ENCODE data around the gene GRXCR1. TPM values are rescaled to one million over a fixed set of nuclear protein-coding genes. Genes with fewer than 3 reads are reported as not detected.

Gene GRXCR1
- total RNA-seq, 4 donors from 2014 or later, result not detected

GRCh38 chr4:42915484-42915883, 23.0 kb downstream of the GRXCR1 start:
- no peak for TF ChIP-seq EP300 (IDR thresholded peaks at IDR 0.05)
- 39% methylated on average over 1 of the region's 1 CpG for WGBS
- no peaks in the 10 kb centered on the region for H3K9me3 ChIP-seq

GRCh38 chr4:42917296-42917695, 24.8 kb downstream of the GRXCR1 start:
- Histone ChIP-seq H3K27ac (replicated peaks in 1 of 4) (no peak overlapping the region), H3K36me3 (no peaks in the 10 kb centered on the region), H3K27me3 (no peaks in the 10 kb centered on the region), H3K4me3 (no peak overlapping the region), H3K4me1 (no peaks in the 10 kb centered on the region), H3K9me3 (no peaks in the 10 kb centered on the region)
- TF ChIP-seq CTCF (IDR thresholded peaks at IDR 0.05) (no peak), POLR2A (IDR thresholded peaks at IDR 0.05; ENCODE audit: low read depth) (no peak), POLR2AphosphoS5 (IDR thresholded peaks at IDR 0.05) (no peak), EP300 (IDR thresholded peaks at IDR 0.05) (no peak)
- WGBS, result 75% methylated on average over 2 of the region's 2 CpGs
- DNase-seq (ENCODE audit: extremely low spot score), result no peak
- intact Hi-C loops (cut with DNase I), result no loop called here

More at GRCh38 chr4:42915484-42915883, 23.0 kb downstream of the GRXCR1 start:
- H3K4me3 ChIP-seq, result no peak overlapping the region
- no peaks in the 10 kb centered on the region for H3K36me3 ChIP-seq
- intact Hi-C loops (cut with DNase I), result no loop called here
- H3K27ac ChIP-seq (replicated peaks in 1 of 4), result no peak overlapping the region
- H3K27me3 ChIP-seq, result no peaks in the 10 kb centered on the region
- H3K4me1 ChIP-seq, result no peaks in the 10 kb centered on the region
- DNase-seq (ENCODE audit: extremely low spot score), result no peak

GRCh38 chr4:42923431-42923830, 30.9 kb downstream of the GRXCR1 start:
- H3K27me3 ChIP-seq, result no peaks in the 10 kb centered on the region
- TF ChIP-seq CTCF (IDR thresholded peaks at IDR 0.05) (no peak), EP300 (IDR thresholded peaks at IDR 0.05) (no peak), POLR2AphosphoS5 (IDR thresholded peaks at IDR 0.05) (no peak), POLR2A (IDR thresholded peaks at IDR 0.05; ENCODE audit: low read depth) (no peak)
- intact Hi-C loops (cut with DNase I), result no loop called here
- H3K36me3 ChIP-seq, result no peaks in the 10 kb centered on the region
- no peak for DNase-seq (ENCODE audit: extremely low spot score)
- H3K9me3 ChIP-seq, result no peaks in the 10 kb centered on the region
- H3K27ac ChIP-seq (replicated peaks in 1 of 4), result no peak overlapping the region
- no peaks in the 10 kb centered on the region for H3K4me1 ChIP-seq
- H3K4me3 ChIP-seq, result no peak overlapping the region

GRCh38 chr4:42925921-42926320, 33.4 kb downstream of the GRXCR1 start:
- Histone ChIP-seq H3K4me1 (no peaks in the 10 kb centered on the region), H3K9me3 (no peaks in the 10 kb centered on the region), H3K4me3 (no peak overlapping the region), H3K27me3 (no peaks in the 10 kb centered on the region), H3K36me3 (no peaks in the 10 kb centered on the region), H3K27ac (replicated peaks in 1 of 4) (no peak overlapping the region)
- no peak for DNase-seq (ENCODE audit: extremely low spot score)
- intact Hi-C loops (cut with DNase I), result no loop called here
- WGBS, result 52% methylated on average over 3 of the region's 3 CpGs
- no peak for TF ChIP-seq EP300 (IDR thresholded peaks at IDR 0.05)
- TF ChIP-seq CTCF (IDR thresholded peaks at IDR 0.05), result no peak
- no peak for TF ChIP-seq POLR2A (IDR thresholded peaks at IDR 0.05; ENCODE audit: low read depth)
- no peak for TF ChIP-seq POLR2AphosphoS5 (IDR thresholded peaks at IDR 0.05)

- WGBS, result 78% methylated on average over 3 of the region's 3 CpGs
- Histone ChIP-seq H3K27me3 (no peaks in the 10 kb centered on the region), H3K9me3 (no peaks in the 10 kb centered on the region), H3K36me3 (no peaks in the 10 kb centered on the region), H3K4me3 (no peak overlapping the region), H3K27ac (replicated peaks in 1 of 4) (no peak overlapping the region), H3K4me1 (no peaks in the 10 kb centered on the region)
- TF ChIP-seq EP300 (IDR thresholded peaks at IDR 0.05) (no peak), POLR2A (IDR thresholded peaks at IDR 0.05; ENCODE audit: low read depth) (no peak), CTCF (IDR thresholded peaks at IDR 0.05) (no peak), POLR2AphosphoS5 (IDR thresholded peaks at IDR 0.05) (no peak)
- intact Hi-C loops (cut with DNase I), result no loop called here
- no peak for DNase-seq (ENCODE audit: extremely low spot score)
Observed at GRCh38 chr4:42927946-42928345, 35.4 kb downstream of the GRXCR1 start.
